Right cardiac atrium (tissue), 5 donors: Measurements from ENCODE around the gene EARS2. TPM values are rescaled to one million over a fixed set of nuclear protein-coding genes. Genes with fewer than 3 reads are reported as not detected.

Experiments
- ATAC-seq, 2 donors: fragments of 200-7000 bp; cut with Tn5 transposase; one replicate each; pipeline versions ENCODE4 v1.8.0 to v1.9.1; 2020; ENCODE audit warnings: moderate library complexity in 2 of 2, mild to moderate bottlenecking in 1 of 2
- DNase-seq, 3 donors: peaks; one replicate each; pipeline ENCODE4 v3.0.0-alpha.2; 2020
- H3K27ac ChIP-seq: one replicate; pipeline ENCODE4 v1.5.1; 2013; ENCODE audit warnings: mild to moderate bottlenecking, low read length, control low read depth, moderate library complexity
- H3K27me3 ChIP-seq: one replicate; pipeline ENCODE4 v1.6.1; 2013; ENCODE audit not compliant: control insufficient read depth, insufficient read depth
- H3K4me1 ChIP-seq: one replicate; pipeline ENCODE4 v1.6.1; 2013; ENCODE audit warnings: low read length; ENCODE audit not compliant: control insufficient read depth, insufficient read depth
- H3K4me3 ChIP-seq: one replicate; pipeline ENCODE4 v1.5.1; 2013; ENCODE audit warnings: low read length, control low read depth
- H3K9me3 ChIP-seq: one replicate; pipeline ENCODE4 v1.6.1; 2013; ENCODE audit warnings: low read length; ENCODE audit not compliant: control insufficient read depth
- WGBS: extraction: QIAGEN DNeasy Blood & Tissue Kit; methylation state at CpG from one replicate; pipeline ENCODE4 v1.1.7; 2013; 5-methylcytosine and 5-hydroxymethylcytosine counted together
- intact Hi-C, 4 donors: fragments of 100-400 bp; cut with DNase I; formaldehyde crosslinking; loops; one replicate each; pipeline versions ENCODE4 v1.11.0 to v1.14.0; 2022 to 2023
- polyA plus RNA-seq: library from polyadenylated mRNA; stranded (reverse); fragments of 200-250 nt; gene quantifications from one replicate; pipeline ENCODE4 v1.2.3, GENCODE V29; 2013
- total RNA-seq, 4 donors: library from RNA; stranded (reverse); fragmentation: NEBNext Ultra II Directional; extraction: Animal tissue kit (Norgen Biotek cat#: 25700); gene quantifications; one replicate each; pipeline ENCODE4 v1.2.1, GENCODE V29; 2021
- donor health status: healthy with polysubstance abuse.
- donor health status: DM: no; HTN: yes; CAD: no.
- donor health status: DM: no; HTN: no; CAD: no.
- donor health status: DM: no; HTN: yes; CAD: no; lungs with severe emphysema.
- donor health status: DM: yes; HTN: yes; CAD: no.

The EARS2 gene
- total and polyA plus RNA-seq, 5 donors, result 11.0 to 18.2 (median 15.9) TPM

DNA sequence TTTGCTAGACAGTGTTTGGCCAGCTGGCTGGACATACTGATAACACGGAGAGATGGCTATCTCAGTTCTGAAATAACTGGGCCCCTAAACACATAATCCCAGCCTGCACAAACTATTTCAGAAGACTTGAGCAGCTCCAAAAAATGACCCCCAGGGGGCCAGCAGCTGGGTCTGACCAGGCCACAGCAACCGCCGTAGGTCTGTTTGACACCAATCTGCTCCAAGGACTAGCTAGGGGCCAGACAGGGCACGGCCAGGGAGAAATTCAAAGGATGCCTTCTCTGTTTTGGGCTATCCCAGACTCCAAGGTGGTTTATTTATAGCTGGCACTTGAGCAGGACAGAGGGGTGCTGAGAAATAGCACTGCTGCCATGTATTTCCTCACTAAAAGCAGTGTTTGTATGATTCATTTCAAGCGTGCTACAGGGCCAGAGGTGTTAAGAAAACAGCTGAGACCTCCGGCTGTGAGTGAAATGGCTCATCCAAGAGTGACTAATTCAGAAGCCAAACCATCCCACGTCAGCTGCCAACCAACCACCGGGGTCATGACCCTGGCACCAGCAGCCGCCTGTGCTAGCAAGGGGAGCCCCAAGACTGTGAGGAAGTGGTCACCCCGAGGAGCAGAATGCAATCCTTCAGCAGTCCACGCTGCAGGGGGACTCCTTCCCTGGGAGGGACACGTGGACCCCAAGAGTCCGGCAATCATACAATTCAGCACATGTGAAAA, 52.5 kb downstream of the EARS2 start:
- intact Hi-C loops, result no loop called here
- DNase-seq (peak; percentile 71 to 80 (median 76)), ATAC-seq (peak; percentile 62 to 84)
- 38% methylated on average over 13 of the region's 13 CpGs for WGBS
- Histone ChIP-seq H3K4me1 (peaks cover 30% of the 10 kb centered on the region), H3K27me3 (no peaks in the 10 kb centered on the region), H3K27ac (peak overlapping the region; percentile 44), H3K4me3 (no peak overlapping the region), H3K9me3 (no peaks in the 10 kb centered on the region)

DNA sequence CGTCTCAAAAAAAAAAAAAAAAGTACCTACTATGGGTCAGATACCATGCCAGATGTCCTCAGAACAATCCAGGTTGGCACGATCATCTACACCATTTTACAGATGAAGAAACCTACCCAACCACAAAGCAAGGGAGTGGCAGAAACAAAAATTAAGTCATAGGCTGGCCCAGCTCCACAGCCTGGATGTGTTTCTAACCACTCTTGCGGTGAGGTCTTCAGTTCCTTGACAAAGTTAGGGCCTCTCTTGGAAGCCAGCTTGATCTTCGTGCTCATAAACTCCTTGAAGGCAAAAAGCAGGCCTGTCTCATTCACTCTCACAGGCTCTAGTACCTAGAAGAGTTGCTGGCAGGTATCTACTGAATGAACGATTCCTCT, 53.1 kb downstream of the EARS2 start:
- peak; percentile 25 to 38 for ATAC-seq
- 64% methylated on average over 5 of the region's 5 CpGs for WGBS
- DNase-seq, result peak in 2 of 3 donors; percentile 60 to 72

DNA sequence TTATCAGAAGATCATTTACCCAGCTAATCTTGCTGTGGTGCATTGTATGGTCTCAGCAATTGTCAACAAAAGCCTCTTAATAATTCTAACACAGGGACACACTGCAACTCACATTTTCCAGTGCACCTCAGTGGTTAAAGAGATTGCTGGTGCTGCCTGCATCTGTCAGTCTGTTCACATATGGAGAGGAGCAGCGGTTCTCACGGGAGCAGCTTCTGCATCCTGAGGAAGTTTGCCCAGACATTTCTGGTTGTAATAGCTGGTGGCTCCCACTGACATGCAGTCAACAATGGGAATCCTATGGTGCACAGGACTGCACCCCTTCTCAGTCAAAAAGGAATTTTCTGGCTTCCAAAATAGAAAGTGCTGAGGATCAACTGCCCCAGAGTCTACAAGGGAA, 54.7 kb downstream of the EARS2 start:
- Histone ChIP-seq H3K9me3 (no peaks in the 10 kb centered on the region), H3K4me1 (peaks cover 24% of the 10 kb centered on the region), H3K27me3 (no peaks in the 10 kb centered on the region), H3K27ac (no peak overlapping the region), H3K4me3 (no peak overlapping the region)
- ATAC-seq, result no peak
- intact Hi-C loops, result no loop called here
- WGBS, result 55% methylated on average over 2 of the region's 2 CpGs
- DNase-seq, result no peak

More for the DNA sequence above, 53.1 kb downstream of the EARS2 start:
- intact Hi-C loops, result no loop called here
- Histone ChIP-seq H3K4me3 (no peak overlapping the region), H3K4me1 (peaks cover 30% of the 10 kb centered on the region), H3K27ac (peak overlapping the region; percentile 44), H3K27me3 (no peaks in the 10 kb centered on the region), H3K9me3 (no peaks in the 10 kb centered on the region)

DNA sequence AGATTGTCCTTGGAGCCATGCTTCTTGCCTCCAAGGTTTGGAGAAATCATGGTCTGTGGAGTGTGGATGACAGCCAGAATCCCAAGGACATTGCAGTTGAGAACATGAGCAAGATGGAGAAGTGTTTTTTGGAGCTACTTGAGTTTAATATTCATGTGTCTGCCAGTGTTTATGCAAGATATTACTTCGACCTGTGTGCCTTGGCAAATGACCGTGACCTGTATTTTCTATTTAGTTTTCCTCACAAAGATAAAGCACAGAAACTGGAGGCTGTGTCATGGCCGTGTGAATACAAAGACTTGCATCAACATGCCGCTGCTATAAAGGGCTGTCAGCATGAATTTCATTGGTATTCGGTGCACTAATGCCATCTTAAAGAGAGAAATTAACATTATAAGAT, 55.9 kb downstream of the EARS2 start:
- no peaks in the 10 kb centered on the region for H3K9me3 ChIP-seq
- H3K27me3 ChIP-seq, result no peaks in the 10 kb centered on the region
- intact Hi-C loops, result no loop called here
- WGBS, result 78% methylated on average over 5 of the region's 5 CpGs
- no peak overlapping the region for H3K4me3 ChIP-seq
- ATAC-seq (no peak), DNase-seq (no peak)
- no peak overlapping the region for H3K27ac ChIP-seq
- H3K4me1 ChIP-seq, result peaks cover 24% of the 10 kb centered on the region

DNA sequence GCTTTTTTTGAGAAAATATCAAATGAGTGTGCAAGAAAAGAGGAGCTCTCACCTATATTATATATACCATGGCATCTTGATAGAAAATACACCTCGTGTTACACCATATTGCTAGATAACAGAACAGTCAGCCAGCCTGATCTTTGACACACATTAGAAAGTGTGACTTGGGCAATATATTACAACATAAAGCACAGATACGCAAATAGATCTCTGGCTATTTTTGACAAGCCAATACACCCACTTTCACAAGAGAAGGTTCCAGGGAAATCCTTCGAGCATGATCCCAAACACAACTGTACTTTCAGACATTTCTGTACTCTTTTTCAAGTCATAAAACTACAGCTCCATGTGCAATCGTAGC, 56.3 kb downstream of the EARS2 start:
- Histone ChIP-seq H3K27ac (no peak overlapping the region), H3K4me3 (no peak overlapping the region), H3K4me1 (peaks cover 21% of the 10 kb centered on the region), H3K9me3 (no peaks in the 10 kb centered on the region), H3K27me3 (no peaks in the 10 kb centered on the region)
- ATAC-seq, result no peak
- DNase-seq, result no peak
- intact Hi-C loops, result no loop called here
- 72% methylated on average over 4 of the region's 4 CpGs for WGBS

DNA sequence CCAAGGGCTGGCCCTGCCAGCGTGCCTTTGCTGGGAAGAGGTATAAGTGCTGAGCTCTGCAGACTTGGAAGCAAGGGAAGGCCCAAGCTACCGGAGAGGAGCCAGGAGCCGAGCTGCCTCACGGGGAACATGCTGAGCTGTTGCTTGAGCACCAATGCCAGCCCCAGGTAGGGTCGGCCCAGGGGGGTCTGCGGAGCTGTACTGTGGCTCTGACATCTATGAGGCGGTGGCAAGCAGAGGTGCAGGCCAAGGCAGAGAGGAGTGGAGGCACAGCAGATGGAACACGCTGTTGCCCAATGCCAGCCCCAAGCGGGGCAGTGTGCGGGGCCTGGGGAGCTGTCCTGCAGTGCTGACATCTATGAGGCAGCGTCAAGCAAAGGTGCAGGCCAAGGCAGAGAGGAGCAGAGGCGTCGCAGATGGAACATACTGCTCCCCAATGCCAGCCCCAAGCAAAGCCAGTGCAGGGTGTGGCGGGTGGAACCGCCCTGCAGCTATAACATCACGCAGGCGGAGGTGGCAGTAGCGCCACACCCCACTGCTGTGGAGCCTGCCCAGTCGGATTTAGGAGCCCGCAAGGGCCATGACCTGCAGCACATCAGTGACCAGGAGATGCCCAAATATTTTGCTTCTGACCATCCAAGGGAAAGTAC, 56.8 kb downstream of the EARS2 start:
- Histone ChIP-seq H3K27ac (no peak overlapping the region), H3K9me3 (no peaks in the 10 kb centered on the region), H3K4me1 (peaks cover 21% of the 10 kb centered on the region), H3K27me3 (no peaks in the 10 kb centered on the region), H3K4me3 (no peak overlapping the region)
- ATAC-seq (no peak), DNase-seq (no peak)
- intact Hi-C loops, result no loop called here
- WGBS, result 95% methylated on average over 20 of the region's 20 CpGs

DNA sequence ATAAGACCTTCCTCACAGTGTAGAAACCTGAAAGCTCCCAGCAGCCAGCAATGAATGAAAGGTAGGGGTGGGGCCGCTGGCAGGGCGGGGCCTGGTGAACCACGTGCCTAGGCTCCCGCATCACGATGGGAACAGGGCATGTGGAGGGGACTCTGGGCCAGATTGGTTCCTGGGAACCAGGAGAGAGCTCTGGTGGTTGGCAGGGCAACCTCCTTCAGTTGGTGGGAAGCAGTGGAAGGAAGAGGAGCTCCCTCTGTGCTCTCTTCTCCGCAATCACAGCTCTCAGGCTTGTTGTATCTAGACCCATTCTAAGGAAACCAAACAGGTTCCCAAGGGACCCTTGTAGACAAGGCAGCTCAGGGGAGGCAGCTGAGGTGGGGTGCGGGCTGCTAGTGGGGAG, 57.3 kb downstream of the EARS2 start:
- DNase-seq (no peak), ATAC-seq (no peak)
- intact Hi-C loops, result no loop called here
- Histone ChIP-seq H3K9me3 (no peaks in the 10 kb centered on the region), H3K4me1 (peaks cover 16% of the 10 kb centered on the region), H3K4me3 (no peak overlapping the region), H3K27ac (no peak overlapping the region), H3K27me3 (no peaks in the 10 kb centered on the region)
- WGBS, result 86% methylated on average over 7 of the region's 7 CpGs

DNA sequence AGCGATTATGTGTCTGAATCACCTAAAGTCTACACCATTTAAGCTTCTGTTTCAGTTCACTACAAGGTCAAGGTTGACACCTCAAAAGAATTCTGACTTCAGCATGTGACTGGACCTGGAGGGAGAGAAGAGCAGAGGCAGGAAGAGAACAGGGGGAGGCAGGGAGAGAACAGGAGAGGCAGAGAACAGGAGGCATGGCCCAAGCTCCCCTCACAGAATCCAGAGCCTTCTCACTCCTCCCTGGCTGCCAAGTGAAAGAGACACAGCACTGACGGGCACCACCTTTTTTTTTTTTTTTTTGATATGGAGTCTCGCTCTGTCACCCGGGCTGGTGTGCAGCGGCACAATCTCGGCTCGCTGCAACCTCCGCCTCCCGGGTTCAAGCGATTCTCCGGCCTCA, 58.3 kb downstream of the EARS2 start:
- WGBS, result 69% methylated on average over 11 of the region's 11 CpGs
- Histone ChIP-seq H3K4me1 (peaks cover 8% of the 10 kb centered on the region), H3K27ac (peak overlapping the region; percentile 12), H3K9me3 (no peaks in the 10 kb centered on the region), H3K4me3 (no peak overlapping the region), H3K27me3 (no peaks in the 10 kb centered on the region)
- intact Hi-C loops, result no loop called here
- DNase-seq (no peak), ATAC-seq (peak; percentile 17 to 40)

DNA sequence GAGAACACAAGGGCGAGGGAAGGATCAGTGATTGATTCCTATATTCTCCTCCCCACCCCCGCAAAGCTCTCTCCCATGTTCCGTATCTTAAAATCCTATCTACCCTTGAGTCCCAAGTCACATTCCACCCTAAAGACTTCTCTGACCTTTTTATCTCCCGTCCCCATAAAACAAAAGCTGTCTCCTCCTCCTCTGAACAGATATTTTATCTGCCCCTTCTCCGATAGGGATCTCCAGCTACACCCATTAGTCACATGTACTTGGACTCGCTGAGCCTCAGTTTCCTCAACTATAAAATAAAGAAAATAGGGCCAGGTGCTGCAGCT, 59.6 kb downstream of the EARS2 start:
- intact Hi-C loops, result no loop called here
- Histone ChIP-seq H3K4me1 (peaks cover 7% of the 10 kb centered on the region), H3K9me3 (no peaks in the 10 kb centered on the region), H3K27ac (peak overlapping the region; percentile 65), H3K27me3 (no peaks in the 10 kb centered on the region), H3K4me3 (no peak overlapping the region)
- no peak for DNase-seq
- WGBS, result 75% methylated on average over 6 of the region's 6 CpGs
- ATAC-seq, result no peak

DNA sequence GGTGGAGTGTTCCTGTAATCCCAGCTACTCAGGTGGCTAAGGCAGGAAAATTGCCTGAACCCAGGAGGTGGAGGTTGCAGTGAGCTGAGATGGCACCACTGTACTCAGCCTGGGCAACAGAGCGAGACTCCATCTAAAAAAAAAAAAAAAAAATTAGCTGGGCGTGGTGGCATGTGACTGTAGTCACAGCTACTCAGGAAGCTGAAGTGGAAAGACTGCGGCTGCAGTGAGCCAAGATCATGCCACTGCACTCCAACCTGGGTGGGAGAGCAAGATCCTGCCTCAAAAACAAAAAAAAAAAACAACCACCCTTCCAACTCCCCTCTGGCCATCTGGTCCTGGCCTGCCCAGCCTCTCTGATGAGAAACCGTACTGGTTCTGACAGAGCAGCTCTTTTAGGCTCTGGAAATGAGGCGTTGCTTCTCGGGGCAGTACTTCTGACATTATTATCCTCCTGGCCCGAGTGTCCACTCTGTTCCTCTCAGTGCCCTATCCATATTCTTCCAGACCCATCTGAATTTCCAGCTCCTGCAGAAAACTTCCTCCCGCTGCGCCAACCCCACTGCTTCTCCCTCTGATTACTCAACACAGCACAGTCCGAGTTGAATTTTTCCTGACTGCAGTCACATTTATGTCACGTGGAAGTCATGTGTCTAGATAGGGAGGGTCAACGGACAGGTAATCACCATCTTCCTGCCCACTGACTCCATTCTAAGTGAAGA, 60.2 kb downstream of the EARS2 start:
- Histone ChIP-seq H3K9me3 (no peaks in the 10 kb centered on the region), H3K27ac (peak overlapping the region; percentile 65), H3K4me1 (peaks cover 5% of the 10 kb centered on the region), H3K4me3 (no peak overlapping the region), H3K27me3 (no peaks in the 10 kb centered on the region)
- intact Hi-C loops, result no loop called here
- DNase-seq, result no peak
- WGBS, result 30% methylated on average over 12 of the region's 12 CpGs
- peak; percentile 38 to 80 for ATAC-seq

DNA sequence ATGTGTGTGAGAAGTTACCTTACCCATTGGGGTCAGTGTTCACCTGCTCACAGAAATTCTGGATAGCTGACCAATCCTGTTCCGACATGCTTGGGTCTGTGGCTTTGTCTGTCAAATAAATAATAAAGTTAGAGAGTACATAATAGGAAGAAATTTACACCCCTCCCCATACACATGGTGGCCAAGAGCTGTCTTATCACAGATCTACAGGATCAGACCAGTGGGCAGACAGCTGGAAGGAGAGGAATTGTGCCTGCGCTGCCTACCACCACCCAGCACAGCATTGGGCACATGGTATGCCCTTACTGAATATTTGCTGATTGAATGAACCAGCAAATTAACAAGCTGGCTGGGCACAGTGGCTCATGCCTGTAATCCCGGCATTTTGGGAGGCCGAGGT, 61.5 kb downstream of the EARS2 start:
- no peak overlapping the region for H3K4me3 ChIP-seq
- no peak for DNase-seq
- H3K9me3 ChIP-seq, result no peaks in the 10 kb centered on the region
- no peak overlapping the region for H3K27ac ChIP-seq
- ATAC-seq, result no peak
- H3K4me1 ChIP-seq, result peaks cover 5% of the 10 kb centered on the region
- H3K27me3 ChIP-seq, result no peaks in the 10 kb centered on the region
- intact Hi-C loops, result no loop called here
- WGBS, result 97% methylated on average over 4 of the region's 4 CpGs
